GM12873 (cell line): ENCODE results near the gene IL21.

ENCODE experiments used
- TF ChIP-seq, protein P1 (sequence below): IDR thresholded peaks from 2 replicates; pipeline ENCODE4 v1.5.1; 2012; ENCODE audit warnings: low read depth, mild to moderate bottlenecking, moderate library complexity, low read length, control low read depth; ENCODE audit not compliant: insufficient read depth; ENCODE audit errors: missing control alignments

IL21 gene

DNA sequence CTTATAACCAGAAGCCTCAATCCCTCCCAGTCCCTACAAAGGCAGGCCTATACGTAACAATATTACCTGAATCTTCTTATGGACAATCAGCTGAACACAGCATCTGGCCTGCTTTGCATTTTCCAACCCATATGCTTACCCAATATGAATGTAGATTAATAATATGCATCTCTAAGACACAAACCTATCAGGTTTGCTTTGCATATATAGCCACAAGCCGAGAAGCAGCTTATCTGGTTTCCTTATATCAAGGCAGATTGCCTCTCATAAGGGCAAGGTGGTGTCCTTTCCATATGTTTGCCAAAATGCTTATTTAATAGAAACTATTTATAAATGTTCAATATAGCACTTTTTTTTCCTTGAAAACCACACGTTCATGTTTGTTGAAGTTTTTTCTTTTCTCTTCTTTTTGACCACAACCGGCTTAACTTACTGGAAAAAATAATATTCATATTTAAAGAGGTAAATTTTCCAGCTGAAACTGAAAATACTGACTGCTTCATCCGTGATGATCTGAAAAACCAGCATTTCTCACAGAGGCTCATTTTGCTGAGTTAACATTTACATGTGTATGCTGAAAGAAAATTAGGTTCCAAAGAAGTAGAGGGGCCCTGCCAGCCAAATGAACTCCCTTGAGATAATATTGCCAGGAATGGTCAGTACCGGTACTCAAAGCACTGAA, 3.8 kb downstream of the IL21 start:
- TF ChIP-seq, protein P1, sequence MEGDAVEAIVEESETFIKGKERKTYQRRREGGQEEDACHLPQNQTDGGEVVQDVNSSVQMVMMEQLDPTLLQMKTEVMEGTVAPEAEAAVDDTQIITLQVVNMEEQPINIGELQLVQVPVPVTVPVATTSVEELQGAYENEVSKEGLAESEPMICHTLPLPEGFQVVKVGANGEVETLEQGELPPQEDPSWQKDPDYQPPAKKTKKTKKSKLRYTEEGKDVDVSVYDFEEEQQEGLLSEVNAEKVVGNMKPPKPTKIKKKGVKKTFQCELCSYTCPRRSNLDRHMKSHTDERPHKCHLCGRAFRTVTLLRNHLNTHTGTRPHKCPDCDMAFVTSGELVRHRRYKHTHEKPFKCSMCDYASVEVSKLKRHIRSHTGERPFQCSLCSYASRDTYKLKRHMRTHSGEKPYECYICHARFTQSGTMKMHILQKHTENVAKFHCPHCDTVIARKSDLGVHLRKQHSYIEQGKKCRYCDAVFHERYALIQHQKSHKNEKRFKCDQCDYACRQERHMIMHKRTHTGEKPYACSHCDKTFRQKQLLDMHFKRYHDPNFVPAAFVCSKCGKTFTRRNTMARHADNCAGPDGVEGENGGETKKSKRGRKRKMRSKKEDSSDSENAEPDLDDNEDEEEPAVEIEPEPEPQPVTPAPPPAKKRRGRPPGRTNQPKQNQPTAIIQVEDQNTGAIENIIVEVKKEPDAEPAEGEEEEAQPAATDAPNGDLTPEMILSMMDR, result no peak

DNA sequence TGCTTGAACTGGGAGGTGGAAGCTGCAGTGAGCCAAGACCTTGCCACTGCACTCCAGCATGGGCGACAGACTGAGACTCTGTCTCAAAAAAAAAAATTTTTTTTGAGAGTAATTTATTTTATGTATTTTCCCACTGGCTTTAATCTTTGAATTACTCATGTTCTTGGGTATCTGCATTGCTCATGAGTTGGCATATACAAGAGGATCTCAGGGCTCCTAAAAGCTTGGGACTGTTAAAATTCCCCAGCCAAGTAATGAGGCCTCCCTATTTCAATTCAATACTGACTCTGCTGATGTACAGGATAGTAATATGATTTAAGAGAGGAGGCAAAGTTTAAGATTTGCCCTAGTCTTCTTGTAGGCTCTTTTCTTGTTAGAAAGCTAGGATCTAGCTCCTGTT, 6.2 kb downstream of the IL21 start:
- TF ChIP-seq, protein P1, result no peak

DNA sequence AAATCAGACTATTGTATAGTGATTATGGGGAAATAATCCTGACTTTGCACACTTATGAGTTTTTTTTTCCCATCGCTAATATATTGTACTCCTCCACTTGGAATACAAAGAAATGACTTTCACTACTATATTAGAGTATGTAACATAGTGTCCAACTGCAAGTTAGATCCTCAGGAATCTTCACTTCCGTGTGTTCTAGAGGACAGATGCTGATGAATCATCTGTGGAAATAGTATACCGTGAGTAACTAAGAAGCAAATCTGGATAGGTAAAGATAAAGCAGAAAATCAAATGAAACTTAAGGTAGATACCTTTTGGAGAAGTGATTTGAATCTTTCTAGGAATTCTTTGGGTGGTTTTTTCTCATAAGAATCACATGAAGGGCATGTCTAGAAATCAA, 8.3 kb downstream of the IL21 start:
- TF ChIP-seq, protein P1, result no peak

DNA sequence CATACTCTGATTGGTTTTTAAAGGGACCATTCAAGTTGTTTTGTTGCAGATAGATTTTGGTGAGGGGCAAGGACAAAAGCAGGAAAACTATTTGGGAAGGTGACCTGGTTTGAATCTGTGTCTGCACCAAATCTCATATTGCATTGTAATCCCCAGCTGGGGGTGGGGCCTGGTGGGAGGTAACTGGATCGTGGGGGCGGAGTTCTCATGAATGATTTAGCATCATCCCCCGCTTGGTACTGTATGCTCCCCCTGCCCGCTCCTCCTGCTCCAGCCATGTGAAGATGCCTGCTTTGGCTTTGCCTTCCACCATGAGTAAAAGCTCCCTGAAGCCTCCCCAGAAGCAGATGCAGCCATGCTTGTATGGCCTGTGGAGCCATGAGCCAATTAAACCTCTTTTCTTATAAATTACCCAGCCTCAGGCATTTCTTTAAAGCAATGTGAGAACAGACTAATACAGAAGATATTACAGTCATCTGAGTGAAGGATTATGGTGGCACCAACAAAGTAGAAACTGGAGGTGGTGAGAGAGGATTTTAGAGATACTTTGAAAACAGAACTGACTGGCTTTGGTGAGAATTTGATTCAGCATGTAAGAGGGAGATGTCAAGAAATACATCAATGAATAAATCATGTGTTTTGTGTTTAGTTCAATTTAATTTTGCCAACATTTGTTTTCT, 14.4 kb downstream of the IL21 start:
- TF ChIP-seq, protein P1, result no peak

DNA sequence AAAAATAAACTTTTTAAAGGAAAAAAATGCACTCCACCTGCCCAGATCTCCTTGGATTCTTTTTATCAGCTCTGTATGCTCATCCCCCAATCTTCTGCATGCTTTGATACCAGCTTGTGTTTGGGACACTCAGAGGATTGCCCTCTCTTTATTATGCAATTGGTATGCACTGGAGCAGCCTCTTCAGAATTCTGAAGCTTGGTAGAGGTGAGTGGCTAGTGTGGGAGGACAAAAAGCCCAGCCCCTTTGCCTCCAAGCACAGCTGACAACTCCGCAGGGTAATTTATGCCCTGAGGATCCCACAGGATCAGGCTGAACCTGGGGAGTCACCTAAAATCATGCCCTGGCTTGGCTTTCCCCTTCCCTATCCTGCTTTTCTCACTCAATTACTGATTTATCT, 16.7 kb downstream of the IL21 start:
- TF ChIP-seq, protein P1, result no peak

DNA sequence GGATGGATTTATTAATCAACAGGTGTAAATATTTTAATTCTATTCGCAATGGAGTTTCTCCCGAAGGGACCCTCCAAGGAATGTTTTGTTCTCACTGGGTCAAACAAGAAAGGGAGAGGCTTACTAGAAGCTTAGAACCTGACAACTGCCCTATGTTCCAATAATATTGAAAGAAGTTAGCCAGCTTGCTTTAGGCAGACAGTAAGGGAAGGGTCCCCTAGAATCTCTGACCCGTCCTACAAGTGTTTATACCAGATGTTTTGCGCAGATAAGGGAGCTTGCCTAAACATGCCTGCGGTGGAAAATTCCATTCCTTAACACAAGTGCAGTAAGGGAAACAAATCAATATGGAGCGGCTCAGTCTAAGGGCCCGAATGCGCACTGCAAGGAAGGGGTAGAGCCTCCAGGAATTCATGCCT, 17.7 kb downstream of the IL21 start:
- TF ChIP-seq, protein P1, result no peak

DNA sequence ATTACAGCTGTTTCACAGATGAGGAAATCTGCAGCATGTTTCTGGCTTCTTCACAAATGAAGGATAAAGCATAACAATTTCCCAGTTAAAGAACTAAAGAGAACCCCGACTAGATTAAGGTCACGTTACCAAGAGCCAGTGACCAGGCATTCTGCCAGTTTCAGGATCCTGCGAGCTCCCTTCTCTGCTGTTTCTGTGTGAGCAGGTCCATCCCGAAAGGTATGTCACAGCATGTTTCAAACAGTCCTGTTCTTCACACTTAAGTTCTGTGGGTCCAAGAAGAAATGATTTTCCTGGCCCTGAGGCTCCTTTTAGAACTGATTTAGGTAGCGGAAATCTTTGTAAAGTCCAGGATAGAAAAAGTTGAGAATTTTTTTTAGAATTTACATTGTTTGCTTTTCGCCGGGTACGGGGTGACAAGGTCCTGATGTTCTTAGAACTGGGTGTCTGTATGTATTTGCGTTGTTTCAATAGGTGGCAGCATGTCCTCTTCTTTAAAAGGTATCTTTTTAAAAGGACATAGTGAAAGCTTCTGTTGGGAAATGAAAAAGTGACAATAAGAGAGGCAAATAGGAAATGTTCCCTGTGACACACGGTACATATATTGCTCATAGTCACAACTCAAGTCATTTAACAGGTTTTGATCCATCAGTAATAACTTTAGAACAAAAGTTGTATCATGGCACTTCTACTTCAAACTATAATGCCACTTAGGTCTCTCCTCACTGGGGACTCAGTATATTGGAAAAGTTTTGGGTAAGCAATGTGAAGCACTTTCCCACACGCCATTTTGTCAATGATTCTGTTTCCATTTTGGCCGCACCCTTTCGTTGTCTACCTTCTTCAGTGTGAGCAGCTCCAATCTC, 18.4 kb downstream of the IL21 start:
- TF ChIP-seq, protein P1, result peak; percentile 44
